Endodermal cell (in vitro differentiated cells): ENCODE data around the gene MMP24. TPM values are rescaled to one million over a fixed set of nuclear protein-coding genes. Genes with fewer than 3 reads are reported as not detected.
A peak's percentile ranks its signal among the peaks of the same experiment; 100 is the strongest.

ENCODE experiments used
- DNase-seq: peaks from one replicate; pipeline ENCODE4 v3.0.0-alpha.2; 2017
- H3K27ac ChIP-seq: 2 replicates; pipeline ENCODE4 v1.5.1; 2013; ENCODE audit warnings: mild to moderate bottlenecking, low read depth, low read length, moderate library complexity
- H3K27me3 ChIP-seq: 2 replicates; pipeline ENCODE4 v1.6.1; 2013; ENCODE audit warnings: mild to moderate bottlenecking, low read length, moderate library complexity; ENCODE audit not compliant: insufficient read depth, control insufficient read depth, poor library complexity, severe bottlenecking
- H3K36me3 ChIP-seq: 2 replicates; pipeline ENCODE4 v1.7.0; 2013; ENCODE audit warnings: mild to moderate bottlenecking, low read length, moderate library complexity; ENCODE audit not compliant: control insufficient read depth, insufficient read depth
- H3K4me1 ChIP-seq: one replicate; pipeline ENCODE4 v1.7.0; 2013; ENCODE audit warnings: low read length; ENCODE audit not compliant: control insufficient read depth, insufficient read depth
- H3K4me3 ChIP-seq: 2 replicates; pipeline ENCODE4 v1.5.1; 2013; ENCODE audit warnings: mild to moderate bottlenecking, low read length, moderate library complexity
- H3K9ac ChIP-seq: 2 replicates; pipeline ENCODE4 v1.6.1; 2013; ENCODE audit warnings: mild to moderate bottlenecking, low read length, moderate library complexity; ENCODE audit not compliant: poor library complexity, severe bottlenecking; ENCODE audit errors: extremely low read depth
- H3K9me3 ChIP-seq: 2 replicates; pipeline ENCODE4 v1.6.1; 2013; ENCODE audit warnings: mild to moderate bottlenecking, low read length, moderate library complexity; ENCODE audit not compliant: control insufficient read depth
- H3K27ac Mint-ChIP-seq: 2 replicates; pipeline ENCODE4 v1.8.0; 2020; ENCODE audit warnings: mixed read lengths
- H3K27me3 Mint-ChIP-seq: 2 replicates; pipeline ENCODE4 v1.8.0; 2021; ENCODE audit warnings: mild to moderate bottlenecking, mixed read lengths; ENCODE audit not compliant: insufficient read depth
- H3K36me3 Mint-ChIP-seq: 2 replicates; pipeline ENCODE4 v1.8.0; 2020; ENCODE audit warnings: low read depth, mixed read lengths
- H3K4me1 Mint-ChIP-seq: 2 replicates; pipeline ENCODE4 v1.8.0; 2020; ENCODE audit warnings: mixed read lengths
- H3K4me3 Mint-ChIP-seq: 2 replicates; pipeline ENCODE4 v1.8.0; 2020; ENCODE audit warnings: mild to moderate bottlenecking, moderate library complexity, mixed read lengths
- H3K9me3 Mint-ChIP-seq: 2 replicates; pipeline ENCODE4 v1.8.0; 2020; ENCODE audit warnings: mild to moderate bottlenecking, mixed read lengths
- WGBS, 2 experiments: methylation state at CpG; one replicate each; pipeline versions ENCODE4 v1.1.5 to v1.1.7; 2013; ENCODE audit warnings: missing lambda C conversion rate in 2 of 2, mixed read lengths in 1 of 2; ENCODE audit not compliant: insufficient coverage in 1 of 2, insufficient read length in 1 of 2; 5-methylcytosine and 5-hydroxymethylcytosine counted together
- total RNA-seq, 2 donors: library from RNA; stranded (reverse); fragmentation: NEBNext Ultra II Directional in 1 of 2; extraction: Animal tissue kit (Norgen Biotek cat#: 25700) in 1 of 2; gene quantifications; 2 replicates in 1 of 2; 3 replicates in 1 of 2; pipeline ENCODE4 v1.2.1, GENCODE V29; 2021
- TF ChIP-seq, protein P1 (sequence below): fragments of 200-600 bp; sonication (generic); conservative IDR thresholded peaks from 2 replicates; pipeline ENCODE4 v1.5.0; 2021; ENCODE audit warnings: antibody characterized with exemption, mild to moderate bottlenecking

The MMP24 gene
- total RNA-seq, 2 donors from 2014 or later = 1.3 to 5.9 TPM

- peaks cover 8% of the 10 kb centered on the region for H3K4me1 ChIP-seq
- no peaks in the 10 kb centered on the region for H3K36me3 Mint-ChIP-seq
- WGBS, 2 experiments = 93% methylated on average over 2 of the region's 2 CpGs; no CpG with 5 or more reads in 1 of the 2 experiments
- H3K9me3 Mint-ChIP-seq = peaks cover 46% of the 10 kb centered on the region
- H3K9me3 ChIP-seq = peaks cover 7% of the 10 kb centered on the region
- H3K4me3 Mint-ChIP-seq = no peak overlapping the region
- no peak overlapping the region for H3K27ac ChIP-seq
- DNase-seq = no peak
- H3K9ac ChIP-seq = no peak overlapping the region
- peak overlapping the region; percentile 19 for H3K4me3 ChIP-seq
- no peaks in the 10 kb centered on the region for H3K27me3 Mint-ChIP-seq
- TF ChIP-seq, protein P1, sequence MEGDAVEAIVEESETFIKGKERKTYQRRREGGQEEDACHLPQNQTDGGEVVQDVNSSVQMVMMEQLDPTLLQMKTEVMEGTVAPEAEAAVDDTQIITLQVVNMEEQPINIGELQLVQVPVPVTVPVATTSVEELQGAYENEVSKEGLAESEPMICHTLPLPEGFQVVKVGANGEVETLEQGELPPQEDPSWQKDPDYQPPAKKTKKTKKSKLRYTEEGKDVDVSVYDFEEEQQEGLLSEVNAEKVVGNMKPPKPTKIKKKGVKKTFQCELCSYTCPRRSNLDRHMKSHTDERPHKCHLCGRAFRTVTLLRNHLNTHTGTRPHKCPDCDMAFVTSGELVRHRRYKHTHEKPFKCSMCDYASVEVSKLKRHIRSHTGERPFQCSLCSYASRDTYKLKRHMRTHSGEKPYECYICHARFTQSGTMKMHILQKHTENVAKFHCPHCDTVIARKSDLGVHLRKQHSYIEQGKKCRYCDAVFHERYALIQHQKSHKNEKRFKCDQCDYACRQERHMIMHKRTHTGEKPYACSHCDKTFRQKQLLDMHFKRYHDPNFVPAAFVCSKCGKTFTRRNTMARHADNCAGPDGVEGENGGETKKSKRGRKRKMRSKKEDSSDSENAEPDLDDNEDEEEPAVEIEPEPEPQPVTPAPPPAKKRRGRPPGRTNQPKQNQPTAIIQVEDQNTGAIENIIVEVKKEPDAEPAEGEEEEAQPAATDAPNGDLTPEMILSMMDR = no peak
- H3K27ac Mint-ChIP-seq = peak overlapping the region; percentile 1
- H3K4me1 Mint-ChIP-seq = peaks cover 14% of the 10 kb centered on the region
- no peaks in the 10 kb centered on the region for H3K27me3 ChIP-seq
- H3K36me3 ChIP-seq = no peaks in the 10 kb centered on the region
Measured at GRCh38 chr20:35240811-35241293, 14.4 kb downstream of the MMP24 start.

GRCh38 chr20:35243317-35243716 lies 16.8 kb downstream of the MMP24 start:
- H3K27me3 ChIP-seq = no peaks in the 10 kb centered on the region
- peaks cover 8% of the 10 kb centered on the region for H3K4me1 ChIP-seq
- no peak for DNase-seq
- 88% methylated on average over 1 of the region's 2 CpGs; no CpG with 5 or more reads in 1 of the 2 experiments for WGBS, 2 experiments
- no peak overlapping the region for H3K27ac Mint-ChIP-seq
- H3K36me3 ChIP-seq = no peaks in the 10 kb centered on the region
- H3K36me3 Mint-ChIP-seq = no peaks in the 10 kb centered on the region
- peaks cover 43% of the 10 kb centered on the region for H3K9me3 Mint-ChIP-seq
- H3K4me3 Mint-ChIP-seq = no peak overlapping the region
- H3K4me3 ChIP-seq = no peak overlapping the region
- no peaks in the 10 kb centered on the region for H3K27me3 Mint-ChIP-seq
- no peaks in the 10 kb centered on the region for H3K9me3 ChIP-seq
- H3K4me1 Mint-ChIP-seq = peaks cover 19% of the 10 kb centered on the region
- no peak overlapping the region for H3K9ac ChIP-seq
- TF ChIP-seq, protein P1 = no peak
- H3K27ac ChIP-seq = no peak overlapping the region

DNA sequence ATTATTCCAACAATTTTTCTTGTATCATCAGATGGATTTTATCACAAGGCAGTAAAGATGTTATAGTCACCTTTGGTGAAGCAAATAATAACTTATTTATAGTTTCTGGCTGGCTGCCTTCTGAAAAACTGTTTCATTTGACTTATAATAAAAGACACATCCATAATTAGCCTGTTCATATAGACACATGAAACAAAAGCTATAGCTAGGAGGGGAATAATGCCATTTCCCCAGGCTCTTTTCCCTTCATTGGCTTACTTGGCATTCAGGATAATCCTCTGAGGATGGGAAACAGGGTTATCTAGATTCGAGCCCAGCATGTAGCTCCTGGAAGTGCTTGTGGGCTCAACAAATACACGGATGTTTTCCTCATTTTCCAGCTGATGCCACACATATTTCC lies 17.5 kb downstream of the MMP24 start:
- no peak overlapping the region for H3K27ac ChIP-seq
- Mint-ChIP-seq H3K4me1 (peaks cover 19% of the 10 kb centered on the region), H3K27ac (no peak overlapping the region), H3K9me3 (peaks cover 46% of the 10 kb centered on the region), H3K4me3 (no peak overlapping the region), H3K36me3 (no peaks in the 10 kb centered on the region), H3K27me3 (no peaks in the 10 kb centered on the region)
- DNase-seq = no peak
- H3K27me3 ChIP-seq = no peaks in the 10 kb centered on the region
- peaks cover 8% of the 10 kb centered on the region for H3K4me1 ChIP-seq
- no peak overlapping the region for H3K4me3 ChIP-seq
- H3K9ac ChIP-seq = no peak overlapping the region
- H3K9me3 ChIP-seq = no peaks in the 10 kb centered on the region
- H3K36me3 ChIP-seq = no peaks in the 10 kb centered on the region
- 78 to 83% methylated on average over 2 of the region's 2 CpGs for WGBS, 2 experiments
- TF ChIP-seq, protein P1 = no peak
